GM18907 (cell line): ENCODE measurements around the gene MTCH1.
"Not testable (repeated sequence)": the region's sequence is repeated elsewhere in the genome, so short reads cannot be mapped to it uniquely, and the experiment has no call there.

ENCODE experiments used
- ATAC-seq: cut with Tn5 transposase; IDR thresholded peaks from one replicate; pipeline ENCODE4 v1.9.1; 2021; ENCODE audit warnings: mild to moderate bottlenecking, moderate library complexity; ENCODE audit not compliant: unreplicated experiment

MTCH1 gene

DNA sequence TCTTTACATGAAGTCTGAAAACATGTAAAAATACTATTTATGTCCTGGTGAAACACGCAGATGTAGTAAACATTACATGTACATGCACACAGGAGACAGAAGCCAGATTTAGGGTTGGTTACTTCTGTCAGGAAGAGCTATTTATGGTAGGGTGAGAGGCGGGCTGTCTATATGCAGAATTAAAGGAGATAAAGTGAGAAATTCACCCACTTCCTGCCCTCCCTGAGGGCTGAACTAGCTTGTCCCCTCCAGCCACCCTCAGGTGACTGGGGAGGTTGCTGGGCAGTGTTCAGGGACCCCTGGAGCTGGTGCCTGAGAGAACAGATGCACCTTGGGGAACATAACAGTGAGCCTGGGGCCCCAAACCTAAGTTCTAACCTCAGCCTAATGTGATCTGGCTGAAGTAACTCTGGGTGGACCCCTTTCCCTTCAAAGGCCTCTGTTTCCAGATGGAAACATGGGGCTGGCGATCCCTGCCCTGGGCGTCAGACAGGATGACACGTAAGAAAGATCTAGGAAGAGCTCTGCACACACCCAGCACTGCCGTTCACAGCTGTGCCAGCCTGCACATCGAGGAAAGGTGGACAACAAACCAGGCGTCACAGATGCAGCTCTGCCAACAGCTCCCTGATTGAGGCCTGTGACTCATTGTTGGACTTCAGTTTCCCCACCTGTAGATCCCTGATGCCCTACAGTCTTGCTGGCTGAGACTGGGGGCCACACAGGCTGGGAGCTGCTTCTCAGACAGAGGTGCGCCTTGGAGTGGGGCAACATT lies 30.1 kb downstream of the MTCH1 start:
- no peak for ATAC-seq

DNA sequence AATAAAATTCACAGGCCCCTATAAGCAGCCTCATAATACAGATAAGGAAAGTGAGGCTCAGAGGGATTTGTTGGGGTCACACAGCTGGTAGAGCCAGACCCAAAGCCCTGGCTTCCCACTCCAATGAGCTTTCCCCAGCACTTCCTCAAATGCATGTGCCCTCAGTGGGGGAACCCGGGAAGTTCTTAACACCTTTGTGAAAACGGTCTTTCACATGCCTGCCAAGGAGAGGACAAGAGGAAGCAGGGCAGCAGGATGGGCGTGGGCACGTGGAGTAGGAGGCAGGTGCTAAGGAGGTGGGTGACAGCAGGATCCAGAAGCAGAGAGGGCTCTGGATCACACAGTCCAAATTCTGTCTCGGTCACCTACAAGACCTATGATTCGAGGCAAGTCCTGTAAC lies 30.9 kb downstream of the MTCH1 start:
- ATAC-seq = no peak

DNA sequence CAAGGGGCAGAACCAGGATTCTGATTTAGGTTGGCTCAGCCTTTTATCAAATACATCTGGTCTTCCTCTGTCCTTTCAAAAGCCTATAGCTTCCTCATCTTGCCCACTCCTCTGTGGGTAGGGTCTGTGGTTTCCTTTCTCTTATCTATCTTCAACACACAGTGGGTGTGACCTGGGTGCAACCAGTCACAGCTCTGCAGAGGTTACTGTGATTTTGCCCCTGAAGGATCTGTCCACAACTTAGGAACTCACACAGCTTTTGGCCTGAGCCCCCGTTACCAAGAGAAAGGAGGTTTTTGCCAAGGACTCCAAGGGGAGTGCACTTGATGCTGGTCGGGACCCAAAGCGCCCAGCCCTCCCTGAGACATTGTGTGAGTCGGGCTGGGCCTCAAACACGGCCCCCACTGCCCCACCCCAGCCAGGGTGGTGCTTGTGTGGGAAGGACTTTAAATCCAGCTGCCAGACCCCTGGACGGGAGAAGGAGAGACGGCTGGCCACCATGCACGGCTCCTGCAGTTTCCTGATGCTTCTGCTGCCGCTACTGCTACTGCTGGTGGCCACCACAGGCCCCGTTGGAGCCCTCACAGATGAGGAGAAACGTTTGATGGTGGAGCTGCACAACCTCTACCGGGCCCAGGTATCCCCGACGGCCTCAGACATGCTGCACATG lies 31.6 kb downstream of the MTCH1 start, which contains the start of gene PI16:
PI16 (plus strand) TSS at position 477 of the 670 bp plus-strand sequence; CDS start at position 500, 23 bp downstream.
- ATAC-seq = no peak

GRCh38 chr6:36953931-36954261 lies 32.1 kb downstream of the MTCH1 start:
- ATAC-seq = no peak

DNA sequence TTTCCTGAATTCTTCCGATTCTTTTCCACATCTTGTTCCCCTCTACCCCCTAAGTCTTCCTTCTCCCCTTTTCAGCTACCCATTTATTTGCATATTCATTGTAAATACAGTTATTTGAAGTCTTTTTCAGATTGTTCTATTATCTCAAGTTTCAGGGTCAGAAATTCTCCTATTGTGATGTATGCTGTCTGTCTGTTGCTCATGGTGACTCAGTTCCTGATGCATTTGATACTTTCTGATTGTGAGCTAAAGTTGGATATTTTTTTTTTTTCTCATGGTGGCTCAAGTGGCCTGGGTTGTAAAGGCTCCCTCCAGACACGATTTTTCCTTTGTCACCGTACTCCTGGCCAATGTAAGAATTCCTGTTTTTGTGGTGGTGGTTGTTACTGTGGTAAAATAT lies 36.4 kb downstream of the MTCH1 start:
- ATAC-seq = no peak

DNA sequence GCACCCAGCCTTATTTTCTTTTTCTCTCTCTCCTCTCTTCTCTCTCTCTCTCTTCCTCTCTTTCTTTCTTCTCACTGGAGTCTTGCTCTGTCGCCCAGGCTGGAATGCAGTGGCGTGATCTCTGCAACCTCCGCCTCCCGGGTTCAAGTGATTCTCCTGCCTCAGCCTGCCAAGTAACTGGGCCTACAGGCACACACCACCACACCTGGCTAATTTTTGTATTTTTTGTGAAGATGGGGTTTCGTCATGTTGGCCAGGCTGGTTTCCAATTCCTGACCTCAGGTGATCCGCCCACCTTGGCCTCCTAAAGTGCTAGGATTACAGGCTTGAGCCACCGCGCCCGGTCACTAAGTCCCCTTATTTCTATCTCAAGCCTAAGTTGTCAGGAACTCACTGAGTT lies 36.9 kb downstream of the MTCH1 start:
- ATAC-seq = not testable (repeated sequence)

GRCh38 chr6:36947570-36948351 lies 38.2 kb downstream of the MTCH1 start:
- no peak for ATAC-seq

DNA sequence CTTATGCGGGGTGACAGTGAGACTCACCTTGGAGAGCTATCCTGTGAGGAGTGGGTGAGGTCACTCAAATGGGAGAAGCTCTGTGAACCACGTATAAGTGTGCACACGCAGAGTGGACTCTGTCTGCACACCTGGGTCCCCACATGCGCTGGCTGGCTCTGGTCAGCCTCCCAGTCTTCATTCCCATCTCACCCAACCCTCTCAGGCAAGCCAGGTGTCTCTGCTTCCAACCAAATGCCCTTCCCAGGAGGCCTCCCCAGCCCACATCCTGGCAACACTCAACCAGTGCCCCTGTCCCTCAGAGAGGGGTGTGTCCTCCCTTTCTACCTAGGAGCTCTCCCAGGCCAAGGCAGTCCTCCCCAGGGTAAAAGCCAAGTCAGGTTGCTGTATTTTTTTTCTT lies 39.5 kb downstream of the MTCH1 start:
- ATAC-seq = no peak

- ATAC-seq = no peak
Measured at GRCh38 chr6:36945301-36945700, 40.7 kb downstream of the MTCH1 start.

- ATAC-seq = no peak
Measured at GRCh38 chr6:36944650-36945049, 41.3 kb downstream of the MTCH1 start.

- not testable (repeated sequence) for ATAC-seq
Measured at GRCh38 chr6:36942329-36942728, 43.7 kb downstream of the MTCH1 start.

DNA sequence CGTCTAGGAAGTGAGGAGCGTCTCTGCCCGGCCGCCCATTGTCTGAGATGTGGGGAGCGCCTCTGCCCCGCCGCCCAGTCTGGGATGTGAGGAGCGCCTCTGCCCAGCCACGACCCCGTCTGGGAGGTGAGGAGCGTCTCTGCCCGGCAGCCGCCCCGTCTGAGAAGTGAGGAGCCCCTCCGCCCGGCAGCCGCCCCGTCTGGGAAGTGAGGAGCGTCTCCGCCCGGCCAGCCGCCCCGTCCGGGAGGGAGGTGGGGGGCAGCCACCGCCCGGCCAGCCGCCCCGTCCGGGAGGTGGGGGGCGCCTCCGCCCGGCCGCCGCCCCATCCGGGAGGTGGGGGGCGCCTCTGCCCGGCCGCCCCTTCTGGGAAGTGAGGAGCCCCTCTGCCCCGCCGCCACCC lies 44.4 kb downstream of the MTCH1 start:
- not testable (repeated sequence) for ATAC-seq

DNA sequence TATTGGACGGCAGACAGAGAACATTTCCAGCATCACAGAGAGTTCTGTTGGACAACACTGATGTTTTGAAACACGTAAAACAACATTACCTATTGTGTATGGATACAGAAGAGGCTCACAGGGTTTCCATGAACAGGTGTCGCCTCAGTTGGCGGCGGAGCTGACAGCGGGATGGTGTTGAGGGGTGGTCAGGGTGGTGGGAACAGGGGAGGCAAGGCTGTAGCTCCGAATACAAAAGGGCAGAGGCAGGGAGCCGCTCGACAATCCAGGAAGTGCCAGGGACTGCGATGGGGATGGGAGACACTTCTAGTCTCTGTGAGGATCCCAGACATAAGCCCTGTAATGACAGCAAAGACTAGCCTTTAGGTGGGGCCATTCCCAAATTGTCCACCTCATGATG lies 46.0 kb downstream of the MTCH1 start:
- no peak for ATAC-seq

DNA sequence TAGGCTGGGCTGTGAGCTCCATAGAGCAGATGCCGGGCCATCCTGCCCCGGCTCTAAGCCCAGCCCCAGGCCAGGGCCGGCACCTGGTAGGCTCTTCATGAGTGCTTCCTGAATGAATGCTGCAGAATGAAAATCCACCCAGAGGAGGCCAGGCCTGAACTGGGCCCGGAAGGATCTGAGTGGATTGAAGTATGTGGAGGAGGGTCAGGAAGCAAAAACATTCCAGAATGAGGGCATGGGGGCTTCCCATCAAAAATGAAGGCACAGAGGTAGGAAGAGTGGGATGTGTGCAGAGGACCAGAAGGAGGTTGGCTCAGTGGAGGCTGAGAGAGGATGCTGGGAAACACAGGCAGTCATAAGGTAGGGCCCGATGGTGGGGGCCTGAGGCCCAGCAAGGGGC lies 47.0 kb downstream of the MTCH1 start:
- not testable (repeated sequence) for ATAC-seq

DNA sequence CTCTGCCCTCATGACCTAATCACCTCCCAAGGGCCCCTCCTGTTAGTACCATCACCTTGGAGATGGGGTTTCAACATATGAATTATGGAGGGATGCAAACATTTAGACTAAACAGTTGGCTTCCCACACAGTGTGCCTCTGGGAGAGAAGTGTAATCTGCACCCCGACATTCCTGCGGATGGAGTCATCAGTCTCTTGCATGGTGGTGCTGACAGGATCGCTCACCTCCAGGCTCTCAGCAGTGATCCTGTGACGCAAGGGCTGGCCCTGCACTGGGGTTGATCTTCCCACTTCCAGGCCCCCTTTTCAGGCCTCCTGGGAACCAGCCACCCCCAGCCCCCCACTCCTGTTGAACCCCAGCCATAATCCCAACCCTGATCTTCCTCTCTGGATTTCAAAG lies 47.5 kb downstream of the MTCH1 start:
- ATAC-seq = no peak

DNA sequence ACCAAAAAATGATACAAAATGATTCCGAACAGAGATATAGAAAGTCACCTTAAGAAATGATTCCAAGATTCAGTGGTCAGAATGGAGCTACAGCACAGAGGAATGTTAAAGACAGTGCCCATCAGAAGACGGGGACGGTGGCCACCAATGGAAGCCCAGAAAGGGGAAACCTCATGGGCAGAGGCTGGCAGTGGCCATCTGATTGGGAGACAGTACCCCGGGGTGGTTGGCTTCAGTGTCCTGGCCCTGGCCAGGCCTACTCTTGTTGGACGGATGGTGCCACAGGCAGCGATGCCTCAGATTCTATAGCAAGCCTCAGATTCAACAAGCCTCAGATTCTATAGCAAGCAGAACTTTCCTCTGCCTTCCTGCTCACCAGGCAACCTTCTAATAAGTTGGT lies 48.1 kb downstream of the MTCH1 start:
- ATAC-seq = no peak

GRCh38 chr6:36936824-36937223 lies 49.2 kb downstream of the MTCH1 start:
- no peak for ATAC-seq

DNA sequence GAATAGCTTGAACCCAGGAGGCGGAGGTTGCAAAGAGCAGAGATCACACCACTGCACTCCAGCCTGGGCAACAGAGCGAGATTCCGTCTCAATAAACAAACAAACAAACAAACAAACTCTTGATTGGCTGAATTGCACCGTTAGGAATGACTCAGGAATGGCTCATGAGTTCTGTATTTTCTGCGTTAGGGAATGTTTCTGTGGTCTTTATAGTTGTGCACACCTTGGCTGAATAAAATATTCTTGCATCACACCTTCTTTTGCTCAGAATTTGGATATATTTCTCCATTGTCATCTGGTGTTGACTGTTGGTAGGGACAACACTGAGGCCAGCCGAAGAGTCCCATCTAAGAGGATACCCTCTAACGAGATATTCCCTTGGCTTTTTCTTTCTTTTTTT lies 51.1 kb downstream of the MTCH1 start:
- ATAC-seq = no peak

DNA sequence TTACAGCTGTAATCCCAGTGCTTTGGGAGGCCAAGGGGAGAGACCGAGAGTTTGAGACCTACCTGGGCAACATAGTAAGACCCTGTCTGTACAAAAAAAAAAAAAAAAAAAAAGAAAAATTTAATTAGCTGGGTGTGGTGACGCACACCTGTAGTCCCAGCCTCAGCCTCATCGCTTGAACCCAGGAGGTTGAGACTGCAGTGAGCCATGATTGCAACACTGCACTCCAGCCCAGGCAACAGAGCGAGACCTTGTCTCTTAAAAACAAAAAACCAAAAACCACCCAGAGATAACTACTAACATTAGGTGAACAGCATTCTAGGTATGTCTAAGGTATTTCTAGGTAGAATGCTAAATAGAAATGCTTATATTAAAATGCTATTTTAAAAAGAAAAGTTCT lies 52.5 kb downstream of the MTCH1 start:
- no peak for ATAC-seq

DNA sequence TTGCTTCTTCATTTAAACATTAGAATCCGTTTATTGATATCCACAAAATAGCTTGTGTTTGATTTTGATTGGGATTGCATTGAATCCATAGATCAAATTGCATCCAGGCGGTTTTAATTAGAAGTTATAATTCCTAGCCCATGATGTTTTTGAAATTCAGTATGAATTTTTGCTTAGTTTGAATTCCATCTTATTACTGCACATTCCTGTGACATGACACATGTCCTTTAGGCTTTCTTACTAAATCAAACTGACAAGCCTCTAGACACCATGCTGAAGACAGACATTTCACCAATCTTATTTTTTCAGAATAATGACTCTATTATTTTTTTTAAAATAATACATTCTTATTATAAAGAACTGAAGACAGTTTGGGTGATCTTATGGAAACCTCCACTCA lies 52.9 kb downstream of the MTCH1 start:
- ATAC-seq = no peak

- no peak for ATAC-seq
Measured at GRCh38 chr6:36930483-36930882, 55.5 kb downstream of the MTCH1 start.

- ATAC-seq = no peak
Measured at GRCh38 chr6:36929607-36930006, 56.4 kb downstream of the MTCH1 start.
